ENCODE data around the gene ZNF655. TPM values are rescaled to one million over a fixed set of nuclear protein-coding genes. Genes with fewer than 3 reads are reported as not detected.

Gene ZNF655
- total and polyA plus RNA-seq, 2 experiments from 2014 or later, result 20.6 to 55.8 TPM

GRCh38 chr7:99601656-99602310, 43.3 kb downstream of the ZNF655 start:
- no peaks in the 10 kb centered on the region for H4K20me1 ChIP-seq (replicated peaks; ENCODE audit: insufficient read depth)
- no peaks in the 10 kb centered on the region for H3K9me2 ChIP-seq (ENCODE audit: insufficient read depth)
- TF ChIP-seq ETS1 (IDR thresholded peaks at IDR 0.05) (no peak), CTCF (conservative IDR thresholded peaks at IDR 0.05; ENCODE audit: low read depth in 2 of 2) (peak; percentile 55 to 75), CREB1 (CRISPR knock-in tag; IDR thresholded peaks at IDR 0.05; ENCODE audit: low read depth) (no peak), NANOG (IDR thresholded peaks at IDR 0.05; ENCODE audit: borderline replicate concordance) (no peak), ZNF114 (CRISPR knock-in tag; IDR thresholded peaks at IDR 0.05) (no peak)
- no peak overlapping the region for H3K4me2 ChIP-seq
- H3K9me3 Mint-ChIP-seq, result no peaks in the 10 kb centered on the region
- no peak overlapping the region for H3K4me3 Mint-ChIP-seq
- H2AFZ ChIP-seq, result peak overlapping the region; percentile 89; the same call in 1 of the 2 replicates
- no peaks in the 10 kb centered on the region for H3K4me1 Mint-ChIP-seq
- no peaks in the 10 kb centered on the region; the same call in 2 of the 3 replicates for H3K36me3 Mint-ChIP-seq (ENCODE audit: low read depth)
- H3K4me1 ChIP-seq (ENCODE audit: insufficient read depth), result no peaks in the 10 kb centered on the region
- H3K36me3 ChIP-seq (ENCODE audit: insufficient read depth), result no peaks in the 10 kb centered on the region
- DNase-seq (ENCODE audit: low spot score), result peak; percentile 78
- H3K27ac ChIP-seq (ENCODE audit: low read depth), result no peak overlapping the region
- peak; percentile 84 for ATAC-seq
- H3K27me3 ChIP-seq (ENCODE audit: insufficient read depth), result no peaks in the 10 kb centered on the region
- H3K27me3 Mint-ChIP-seq (ENCODE audit: insufficient read depth, low read depth, poor library complexity), result peaks cover 2% of the 10 kb centered on the region
- H3K27ac Mint-ChIP-seq, result no peak overlapping the region
- no peaks in the 10 kb centered on the region for H3K79me2 ChIP-seq (replicated peaks; ENCODE audit: insufficient read depth)
- H3K4me3 ChIP-seq, result no peak overlapping the region
- H3F3A ChIP-seq (replicated peaks; ENCODE audit: low read depth), result no peaks in the 10 kb centered on the region

- Histone ChIP-seq H3K4me1 (ENCODE audit: insufficient read depth) (no peaks in the 10 kb centered on the region), H3K79me2 (replicated peaks; ENCODE audit: insufficient read depth) (no peaks in the 10 kb centered on the region), H3K9me2 (ENCODE audit: insufficient read depth) (no peaks in the 10 kb centered on the region), H3K4me3 (no peak overlapping the region), H3K4me2 (no peak overlapping the region), H3F3A (replicated peaks; ENCODE audit: low read depth) (no peaks in the 10 kb centered on the region), H3K27ac (ENCODE audit: low read depth) (no peak overlapping the region), H4K20me1 (replicated peaks; ENCODE audit: insufficient read depth) (no peaks in the 10 kb centered on the region), H2AFZ (no peak overlapping the region), H3K27me3 (ENCODE audit: insufficient read depth) (no peaks in the 10 kb centered on the region), H3K36me3 (ENCODE audit: insufficient read depth) (no peaks in the 10 kb centered on the region)
- Mint-ChIP-seq H3K27me3 (ENCODE audit: insufficient read depth, low read depth, poor library complexity) (peaks cover 3% of the 10 kb centered on the region), H3K4me3 (no peak overlapping the region), H3K9me3 (no peaks in the 10 kb centered on the region), H3K27ac (no peak overlapping the region), H3K36me3 (ENCODE audit: low read depth) (no peaks in the 10 kb centered on the region; the same call in 2 of the 3 replicates), H3K4me1 (no peaks in the 10 kb centered on the region)
- ATAC-seq (no peak), DNase-seq (ENCODE audit: low spot score) (no peak)
- TF ChIP-seq CREB1 (CRISPR knock-in tag; IDR thresholded peaks at IDR 0.05; ENCODE audit: low read depth), result no peak
- no peak for TF ChIP-seq NANOG (IDR thresholded peaks at IDR 0.05; ENCODE audit: borderline replicate concordance)
- no peak for TF ChIP-seq ZNF462 (CRISPR knock-in tag; IDR thresholded peaks at IDR 0.05)
- no peak for TF ChIP-seq EZH2phosphoT487 (IDR thresholded peaks at IDR 0.05; ENCODE audit: unreplicated experiment)
- no peak for TF ChIP-seq JUNB (IDR thresholded peaks at IDR 0.05; ENCODE audit: unreplicated experiment)
- TF ChIP-seq EZH2 (IDR thresholded peaks at IDR 0.05; ENCODE audit: low read depth, unreplicated experiment), result no peak
- no peak for TF ChIP-seq ETS1 (IDR thresholded peaks at IDR 0.05)
- TF ChIP-seq ZNF114 (CRISPR knock-in tag; IDR thresholded peaks at IDR 0.05), result no peak
Observed at GRCh38 chr7:99605527-99605926, 47.1 kb downstream of the ZNF655 start.

All from GM23338 (cell line).